MM.1S (cell line): ENCODE results near the gene PRSS12.

Source experiments
- EZH2phosphoT487 ChIP-seq: fragments of 300-600 bp; sonication (generic); IDR thresholded peaks from 2 replicates; pipeline ENCODE4 v1.6.1; 2018; ENCODE audit warnings: antibody characterized with exemption, low read length
- TF ChIP-seq, protein P1 (sequence below): fragments of 300-600 bp; sonication (generic); IDR thresholded peaks from 2 replicates; pipeline ENCODE4 v1.5.1; 2016; ENCODE audit warnings: antibody characterized with exemption, low read length, mixed read lengths

- TF ChIP-seq, protein P1, sequence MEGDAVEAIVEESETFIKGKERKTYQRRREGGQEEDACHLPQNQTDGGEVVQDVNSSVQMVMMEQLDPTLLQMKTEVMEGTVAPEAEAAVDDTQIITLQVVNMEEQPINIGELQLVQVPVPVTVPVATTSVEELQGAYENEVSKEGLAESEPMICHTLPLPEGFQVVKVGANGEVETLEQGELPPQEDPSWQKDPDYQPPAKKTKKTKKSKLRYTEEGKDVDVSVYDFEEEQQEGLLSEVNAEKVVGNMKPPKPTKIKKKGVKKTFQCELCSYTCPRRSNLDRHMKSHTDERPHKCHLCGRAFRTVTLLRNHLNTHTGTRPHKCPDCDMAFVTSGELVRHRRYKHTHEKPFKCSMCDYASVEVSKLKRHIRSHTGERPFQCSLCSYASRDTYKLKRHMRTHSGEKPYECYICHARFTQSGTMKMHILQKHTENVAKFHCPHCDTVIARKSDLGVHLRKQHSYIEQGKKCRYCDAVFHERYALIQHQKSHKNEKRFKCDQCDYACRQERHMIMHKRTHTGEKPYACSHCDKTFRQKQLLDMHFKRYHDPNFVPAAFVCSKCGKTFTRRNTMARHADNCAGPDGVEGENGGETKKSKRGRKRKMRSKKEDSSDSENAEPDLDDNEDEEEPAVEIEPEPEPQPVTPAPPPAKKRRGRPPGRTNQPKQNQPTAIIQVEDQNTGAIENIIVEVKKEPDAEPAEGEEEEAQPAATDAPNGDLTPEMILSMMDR, result peak; percentile 69
- no peak for TF ChIP-seq EZH2phosphoT487
These were observed at the start of gene PRSS12 for GRCh38 chr4:118352843-118353533.
